ENCODE data around the gene NBEA.

DNA sequence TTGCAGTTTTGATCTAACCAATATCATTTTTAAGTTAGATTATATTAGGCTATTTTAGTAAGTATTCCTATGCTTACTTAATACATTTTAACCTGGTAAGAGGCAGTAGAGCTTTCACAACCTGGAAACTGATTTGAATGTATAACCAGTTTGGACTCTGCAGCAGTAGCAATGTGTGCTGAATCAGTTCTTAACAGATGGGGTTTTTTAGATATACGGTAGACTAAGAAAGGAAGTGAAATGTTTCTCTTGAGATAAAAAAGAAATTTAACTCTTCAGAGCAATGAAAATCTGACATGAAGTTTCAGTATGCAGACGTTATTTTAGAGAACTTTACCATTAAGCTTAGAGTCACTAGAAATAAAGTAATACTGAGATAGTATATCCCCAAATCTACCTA lies 2.7 kb downstream of the NBEA start:
- TF ChIP-seq POLR2A (IDR thresholded peaks at IDR 0.05): no peak
- no peak for TF ChIP-seq CTCF (IDR thresholded peaks at IDR 0.05)

Measured in heart left ventricle (tissue), 13 donors.